Activated CD4-positive, alpha-beta memory T cell treated with anti-CD3 and anti-CD28 coated beads for 36 hours (primary cell): ENCODE results near the gene NRAP. TPM values are rescaled to one million over a fixed set of nuclear protein-coding genes. Genes with fewer than 3 reads are reported as not detected.

Experiments used
- CTCF ChIA-PET: fragments of 350-600 bp; sonication (Branson Sonifier 250); formaldehyde crosslinking; loops from one replicate; lab custom pipeline; 2021; ENCODE audit warnings: antibody characterized with exemption, inconsistent platforms; lab: Charles Lee
- POLR2A ChIA-PET: fragments of 350-600 bp; sonication (Branson Sonifier 250); formaldehyde crosslinking; loops from one replicate; lab custom pipeline; 2021; ENCODE audit warnings: antibody characterized with exemption; lab: Charles Lee
- DNase-seq: peaks from one replicate; pipeline ENCODE4 v3.0.0-alpha.2; 2020
- H3K27ac Mint-ChIP-seq: one replicate; pipeline ENCODE4 v1.8.0; 2021; ENCODE audit warnings: mixed read lengths
- H3K27me3 Mint-ChIP-seq: one replicate; pipeline ENCODE4 v1.8.0; 2021; ENCODE audit warnings: mixed read lengths
- H3K36me3 Mint-ChIP-seq: one replicate; pipeline ENCODE4 v1.8.0; 2021; ENCODE audit warnings: mixed read lengths
- H3K4me1 Mint-ChIP-seq: one replicate; pipeline ENCODE4 v1.8.0; 2021; ENCODE audit warnings: low read depth, mixed read lengths
- H3K4me3 Mint-ChIP-seq: one replicate; pipeline ENCODE4 v1.8.0; 2021; ENCODE audit warnings: mild to moderate bottlenecking, mixed read lengths
- H3K9me3 Mint-ChIP-seq: one replicate; pipeline ENCODE4 v1.8.0; 2021; ENCODE audit warnings: mixed read lengths
- intact Hi-C: fragments of 100-400 bp; cut with micrococcal nuclease; formaldehyde crosslinking; loops from one replicate; pipeline ENCODE4 v1.15.1; 2023
- total RNA-seq, 2 experiments: library from RNA; stranded (reverse); gene quantifications; one replicate each; pipeline ENCODE4 v1.2.3, GENCODE V29; 2021

Gene NRAP
- total RNA-seq, 2 experiments from 2014 or later = not detected

DNA sequence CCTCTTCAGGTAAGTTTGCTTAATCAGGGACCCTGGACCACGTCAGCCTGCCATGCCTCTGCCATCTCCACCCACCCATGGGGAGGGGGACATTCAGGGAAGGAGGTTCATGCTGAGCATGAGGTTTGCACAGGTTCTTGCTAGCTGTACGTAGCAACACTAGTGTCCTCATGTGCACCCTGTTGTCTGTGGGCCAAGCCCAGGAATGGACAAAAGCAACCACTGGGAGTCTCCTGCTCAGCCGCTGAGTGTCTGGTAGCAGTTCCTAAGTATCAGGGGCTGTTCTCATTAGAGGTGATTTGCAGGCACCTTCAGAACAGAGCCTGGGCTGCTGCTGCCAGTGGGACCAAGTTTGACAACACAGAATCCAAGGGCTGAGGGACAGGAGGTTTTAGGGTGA is 33.8 kb upstream of the NRAP start:
- Mint-ChIP-seq H3K9me3 (peaks cover 15% of the 10 kb centered on the region), H3K4me1 (no peaks in the 10 kb centered on the region), H3K27ac (no peak overlapping the region), H3K27me3 (no peaks in the 10 kb centered on the region), H3K36me3 (peaks cover 36% of the 10 kb centered on the region), H3K4me3 (no peak overlapping the region)
- POLR2A ChIA-PET = no interaction called here
- CTCF ChIA-PET = no interaction called here
- intact Hi-C loops = no loop called here
- no peak for DNase-seq

DNA sequence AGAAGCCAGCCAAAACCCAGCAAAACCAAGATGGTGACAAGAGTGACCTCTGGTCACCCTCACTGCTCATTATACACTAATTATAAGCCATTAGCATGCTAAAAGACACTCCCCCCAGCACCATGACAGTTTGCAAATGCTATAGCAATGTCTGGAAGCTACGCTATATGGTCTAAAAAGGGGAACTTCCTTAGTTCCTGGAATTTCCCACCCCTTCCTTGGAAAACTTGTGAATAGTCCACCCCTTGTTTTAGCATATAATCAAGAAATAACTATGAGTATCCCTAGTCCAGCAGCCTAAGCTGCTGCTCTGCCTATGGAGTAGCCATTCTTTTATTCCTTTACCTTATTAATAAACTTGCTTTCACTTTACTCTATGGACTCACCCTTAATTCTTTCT is 31.9 kb upstream of the NRAP start:
- ChIA-PET CTCF (interaction anchor here (1.0 kb wide), 1 partner anchor 9 kb away, joined by 3 read pairs; no protein-coding TSS in a partner anchor), POLR2A (interaction anchor here (1.3 kb wide), 1 partner anchor 9 kb away, joined by 3 read pairs; no protein-coding TSS in a partner anchor)
- Mint-ChIP-seq H3K27ac (no peak overlapping the region), H3K9me3 (peaks cover 26% of the 10 kb centered on the region), H3K27me3 (no peaks in the 10 kb centered on the region), H3K36me3 (peaks cover 46% of the 10 kb centered on the region), H3K4me3 (no peak overlapping the region), H3K4me1 (peaks cover under 1% of the 10 kb centered on the region)
- no peak for DNase-seq
- intact Hi-C loops = no loop called here

DNA sequence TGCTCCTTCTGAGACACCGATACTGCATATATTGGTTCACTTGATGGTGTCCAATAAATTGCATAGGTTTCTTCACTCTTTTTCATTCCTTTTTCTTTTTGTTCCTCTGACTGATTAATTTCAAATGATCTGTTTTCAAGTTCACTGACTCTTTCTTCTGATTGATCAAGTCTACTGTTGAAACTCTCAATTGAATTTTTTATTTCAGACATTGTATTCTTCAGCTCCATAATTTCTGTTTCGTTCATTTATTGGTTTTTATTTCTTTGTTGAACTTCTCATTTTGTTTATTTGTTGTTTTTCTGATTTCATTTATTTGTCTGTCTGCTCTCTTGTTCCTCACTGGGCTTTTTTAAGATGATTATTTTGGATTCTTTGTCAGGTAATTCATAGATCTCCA is 29.5 kb upstream of the NRAP start:
- DNase-seq = no peak
- ChIA-PET POLR2A (no interaction called here), CTCF (no interaction called here)
- intact Hi-C loops = no loop called here
- H3K4me1 Mint-ChIP-seq = peaks cover 21% of the 10 kb centered on the region
- H3K9me3 Mint-ChIP-seq = peaks cover 30% of the 10 kb centered on the region
- no peak overlapping the region for H3K27ac Mint-ChIP-seq
- peaks cover 50% of the 10 kb centered on the region for H3K36me3 Mint-ChIP-seq
- H3K27me3 Mint-ChIP-seq = no peaks in the 10 kb centered on the region
- no peak overlapping the region for H3K4me3 Mint-ChIP-seq

DNA sequence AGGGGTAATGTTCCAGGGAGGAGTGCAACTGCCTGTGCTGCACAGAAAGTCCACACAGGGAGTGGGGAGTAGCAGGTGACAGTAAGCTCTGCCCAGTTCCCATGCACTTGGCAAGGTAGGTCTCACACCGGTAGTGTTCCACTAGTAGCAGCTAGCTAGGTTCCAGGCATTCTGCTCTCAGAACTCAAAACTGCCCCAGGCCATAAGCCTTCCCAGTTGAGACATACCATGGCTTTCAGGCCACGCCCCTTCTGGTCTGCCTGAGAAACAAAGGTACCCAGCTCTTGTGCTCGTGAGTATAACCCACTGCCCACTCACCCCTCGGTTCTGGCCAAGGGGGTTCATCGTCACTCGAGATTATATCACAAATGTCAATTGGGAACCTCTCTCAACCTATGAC is 28.4 kb upstream of the NRAP start:
- intact Hi-C loops = no loop called here
- ChIA-PET POLR2A (no interaction called here), CTCF (no interaction called here)
- Mint-ChIP-seq H3K27ac (no peak overlapping the region), H3K4me1 (peaks cover 27% of the 10 kb centered on the region), H3K27me3 (no peaks in the 10 kb centered on the region), H3K9me3 (peaks cover 40% of the 10 kb centered on the region), H3K36me3 (peaks cover 54% of the 10 kb centered on the region), H3K4me3 (no peak overlapping the region)
- no peak for DNase-seq

DNA sequence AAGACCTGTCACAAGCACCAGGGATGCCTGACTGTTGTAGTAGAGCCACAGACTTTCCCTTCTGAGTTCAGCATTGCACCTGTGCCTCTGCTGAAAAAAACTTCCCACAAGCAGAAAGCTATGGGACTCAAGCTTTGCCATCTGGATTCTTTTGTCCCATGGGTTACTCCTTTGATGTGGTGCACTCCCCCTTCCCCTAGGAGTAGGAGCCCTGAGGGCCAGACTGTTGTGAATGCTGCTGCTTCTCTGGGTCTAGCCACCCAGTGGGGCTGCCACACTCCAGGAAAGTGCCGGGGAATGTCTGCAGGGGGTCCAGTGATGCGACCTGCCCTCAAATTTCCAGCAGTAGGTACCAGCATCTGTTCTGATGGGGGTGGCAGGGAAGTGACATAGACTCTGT is 27.5 kb upstream of the NRAP start:
- no peak for DNase-seq
- Mint-ChIP-seq H3K27ac (no peak overlapping the region), H3K9me3 (peaks cover 45% of the 10 kb centered on the region), H3K4me1 (peaks cover 27% of the 10 kb centered on the region), H3K36me3 (peaks cover 59% of the 10 kb centered on the region), H3K27me3 (no peaks in the 10 kb centered on the region), H3K4me3 (no peak overlapping the region)
- ChIA-PET POLR2A (no interaction called here), CTCF (interaction anchor here (0.8 to 1.3 kb wide), 3 partner anchors 11 to 13 kb away, joined by 3 to 5 read pairs (median 3); no protein-coding TSS in a partner anchor)
- intact Hi-C loops = no loop called here

DNA sequence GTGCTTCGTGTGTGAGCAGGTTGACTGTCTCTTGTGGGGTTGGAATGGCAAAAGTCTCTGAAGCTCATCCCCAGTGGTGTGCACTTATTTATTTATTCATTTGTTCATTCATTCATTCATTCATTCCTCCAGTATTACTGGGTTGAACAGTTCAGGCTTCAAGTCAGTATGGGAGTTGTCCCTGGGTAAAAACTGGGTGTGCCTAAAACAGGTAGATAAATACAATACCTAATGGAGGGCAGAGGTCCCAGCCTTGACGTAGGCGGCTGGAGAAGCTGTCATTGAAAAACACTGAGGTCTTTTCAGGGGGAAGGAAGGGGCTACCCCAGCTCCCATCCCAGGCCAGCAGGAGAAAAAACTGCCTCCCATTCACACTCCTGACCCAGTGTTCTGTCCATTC is 26.9 kb upstream of the NRAP start:
- DNase-seq = no peak
- CTCF ChIA-PET = interaction anchor here (0.7 to 1.3 kb wide), 2 partner anchors 14 to 96 kb away, joined by 3 to 5 read pairs; no protein-coding TSS in a partner anchor
- Mint-ChIP-seq H3K9me3 (peaks cover 51% of the 10 kb centered on the region), H3K4me1 (peaks cover 27% of the 10 kb centered on the region), H3K27me3 (no peaks in the 10 kb centered on the region), H3K4me3 (no peak overlapping the region), H3K27ac (no peak overlapping the region), H3K36me3 (peaks cover 61% of the 10 kb centered on the region)
- intact Hi-C loops = no loop called here
- POLR2A ChIA-PET = no interaction called here

DNA sequence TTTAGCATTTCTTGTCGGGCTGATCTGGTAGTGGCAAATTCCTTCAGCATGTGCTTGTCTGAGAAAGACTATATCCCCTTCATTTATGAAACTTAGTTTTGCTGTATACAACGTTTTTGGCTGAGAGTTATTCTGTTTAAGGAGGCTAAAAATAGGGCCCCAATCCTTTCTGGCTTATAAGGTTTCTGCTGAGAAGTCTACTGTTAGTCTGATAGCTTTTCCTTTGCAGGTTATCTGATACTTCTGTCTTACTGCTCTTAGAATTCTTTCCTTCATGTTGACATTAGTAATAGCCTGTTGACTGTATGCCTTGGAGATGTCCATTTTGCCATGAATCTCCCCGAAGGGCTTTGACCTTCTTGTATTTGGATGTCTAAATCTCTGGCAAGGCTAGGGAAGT is 25.7 kb upstream of the NRAP start:
- peaks cover 31% of the 10 kb centered on the region for H3K4me1 Mint-ChIP-seq
- H3K9me3 Mint-ChIP-seq = peaks cover 61% of the 10 kb centered on the region
- no peak for DNase-seq
- intact Hi-C loops = loop anchor here (10.0 kb wide), 3 partner anchors 1135 to 1305 kb away; partner anchors contain the start of gene FHIP2A
- ChIA-PET CTCF (interaction anchor here (0.8 kb wide), 1 partner anchor 10 kb away, joined by 3 read pairs; the partner anchor contains the start of gene CASP7), POLR2A (no interaction called here)
- peaks cover 68% of the 10 kb centered on the region for H3K36me3 Mint-ChIP-seq
- H3K27me3 Mint-ChIP-seq = no peaks in the 10 kb centered on the region
- H3K27ac Mint-ChIP-seq = no peak overlapping the region
- H3K4me3 Mint-ChIP-seq = no peak overlapping the region

DNA sequence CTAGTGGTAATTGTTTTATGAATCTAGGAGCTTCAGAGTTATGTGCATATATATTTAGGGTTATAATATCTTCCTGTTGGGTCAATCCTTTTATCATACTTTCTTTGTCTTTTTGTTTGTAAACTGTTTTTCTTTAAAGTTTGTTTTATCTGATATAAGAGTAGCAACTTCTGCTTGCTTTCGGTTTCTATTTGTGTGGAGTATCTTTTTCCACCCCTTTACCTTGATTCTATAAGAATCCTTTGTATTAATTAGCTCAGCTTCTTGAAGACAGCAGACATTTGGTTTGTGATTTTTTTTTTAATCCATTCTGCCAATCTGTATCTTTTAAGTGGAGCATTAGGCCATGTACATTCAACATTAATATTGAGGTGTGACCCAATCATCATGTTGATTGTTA is 25.2 kb upstream of the NRAP start:
- POLR2A ChIA-PET = no interaction called here
- intact Hi-C loops = loop anchor here (10.0 kb wide), 3 partner anchors 1136 to 1304 kb away; partner anchors contain the start of gene FHIP2A
- Mint-ChIP-seq H3K4me1 (peaks cover 35% of the 10 kb centered on the region), H3K36me3 (peaks cover 68% of the 10 kb centered on the region), H3K27me3 (no peaks in the 10 kb centered on the region), H3K27ac (no peak overlapping the region), H3K9me3 (peaks cover 65% of the 10 kb centered on the region), H3K4me3 (no peak overlapping the region)
- no peak for DNase-seq
- CTCF ChIA-PET = interaction anchor here (0.8 kb wide), 1 partner anchor 10 kb away, joined by 3 read pairs; the partner anchor contains the start of gene CASP7

DNA sequence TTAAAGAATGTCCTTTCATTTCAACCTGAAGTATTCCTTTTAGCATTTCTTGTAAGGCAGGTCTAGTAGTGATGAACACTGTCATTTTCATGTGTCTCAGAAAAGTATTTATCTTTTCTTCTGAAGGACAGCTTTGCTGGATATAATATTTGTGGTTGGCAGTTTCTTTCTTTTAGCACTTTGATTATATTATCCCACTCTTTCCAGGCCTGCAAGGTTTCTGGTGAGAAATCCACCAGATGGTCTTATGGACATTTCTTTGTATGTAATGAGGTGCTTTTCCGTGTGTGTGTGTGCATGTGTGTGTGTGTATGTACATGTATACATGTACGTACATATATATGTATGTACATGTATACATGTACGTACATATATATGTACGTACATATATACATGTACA is 23.2 kb upstream of the NRAP start:
- intact Hi-C loops = loop anchor here (10.0 kb wide), 3 partner anchors 1138 to 1302 kb away; partner anchors contain the start of gene FHIP2A
- no peak overlapping the region for H3K27ac Mint-ChIP-seq
- peaks cover 48% of the 10 kb centered on the region for H3K4me1 Mint-ChIP-seq
- POLR2A ChIA-PET = interaction anchor here (1.4 kb wide), 1 partner anchor 8 kb away, joined by 3 read pairs; no protein-coding TSS in a partner anchor
- H3K9me3 Mint-ChIP-seq = peaks cover 52% of the 10 kb centered on the region
- CTCF ChIA-PET = interaction anchor here (0.8 kb wide), 1 partner anchor 18 kb away, joined by 3 read pairs; no protein-coding TSS in a partner anchor
- DNase-seq = no peak
- H3K36me3 Mint-ChIP-seq = peaks cover 61% of the 10 kb centered on the region
- no peaks in the 10 kb centered on the region for H3K27me3 Mint-ChIP-seq
- H3K4me3 Mint-ChIP-seq = no peak overlapping the region

DNA sequence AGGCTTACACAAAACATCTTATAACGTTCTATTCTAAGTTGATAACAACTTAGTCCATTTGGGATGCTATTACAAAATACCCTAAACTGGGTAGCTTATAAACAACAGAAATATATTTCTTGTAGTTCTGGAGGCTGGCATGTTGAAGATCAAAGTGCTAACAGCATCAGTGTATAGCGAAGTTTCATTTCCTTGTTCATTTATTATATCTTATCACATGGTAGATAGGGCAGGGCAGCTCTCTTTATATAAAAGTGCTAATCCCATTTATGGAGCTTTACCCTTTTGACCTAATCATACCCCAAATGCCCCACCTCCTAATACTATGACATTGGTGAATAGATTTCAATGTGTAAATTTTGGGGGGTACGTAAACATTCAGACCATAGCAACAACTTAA is 22.2 kb upstream of the NRAP start:
- peaks cover 54% of the 10 kb centered on the region for H3K36me3 Mint-ChIP-seq
- CTCF ChIA-PET = interaction anchor here (1.2 kb wide), 1 partner anchor 16 kb away, joined by 3 read pairs; no protein-coding TSS in a partner anchor

DNA sequence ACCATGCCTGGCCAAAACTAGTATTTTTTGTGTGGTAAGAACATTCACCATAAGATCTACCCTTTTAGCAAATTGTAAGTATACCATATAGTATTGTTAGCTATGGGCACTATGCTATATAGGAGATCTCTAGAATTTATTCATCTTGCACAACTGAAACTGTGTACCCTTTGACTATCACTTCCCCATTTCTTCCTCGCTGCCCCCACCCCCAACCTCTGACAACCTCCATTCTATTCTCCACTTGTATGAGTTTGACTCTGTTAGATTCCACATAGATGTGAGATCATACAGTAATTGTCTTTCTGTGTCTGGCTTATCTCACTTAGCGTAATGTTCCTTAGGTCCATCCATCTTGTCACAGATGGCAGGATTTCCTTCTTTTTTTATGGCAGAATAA is 19.5 kb upstream of the NRAP start:
- H3K4me1 Mint-ChIP-seq = peaks cover 52% of the 10 kb centered on the region
- no peak overlapping the region for H3K27ac Mint-ChIP-seq
- H3K27me3 Mint-ChIP-seq = no peaks in the 10 kb centered on the region
- H3K36me3 Mint-ChIP-seq = peaks cover 42% of the 10 kb centered on the region
- no peak for DNase-seq
- H3K4me3 Mint-ChIP-seq = no peak overlapping the region
- intact Hi-C loops = loop anchor here (5.0 to 10.0 kb wide), 4 partner anchors 844 to 1298 kb away; partner anchors contain the start of gene FHIP2A
- peaks cover 40% of the 10 kb centered on the region for H3K9me3 Mint-ChIP-seq
- ChIA-PET CTCF (interaction anchor here (1.3 kb wide), 1 partner anchor 22 kb away, joined by 3 read pairs; no protein-coding TSS in a partner anchor), POLR2A (no interaction called here)

More for the DNA sequence above, 22.2 kb upstream of the NRAP start:
- no peak overlapping the region for H3K27ac Mint-ChIP-seq
- DNase-seq = no peak
- H3K4me3 Mint-ChIP-seq = no peak overlapping the region
- intact Hi-C loops = loop anchor here (10.0 kb wide), 3 partner anchors 1139 to 1301 kb away; partner anchors contain the start of gene FHIP2A
- H3K9me3 Mint-ChIP-seq = peaks cover 45% of the 10 kb centered on the region
- H3K4me1 Mint-ChIP-seq = peaks cover 58% of the 10 kb centered on the region
- POLR2A ChIA-PET = interaction anchor here (1.4 kb wide), 1 partner anchor 9 kb away, joined by 3 read pairs; no protein-coding TSS in a partner anchor
- H3K27me3 Mint-ChIP-seq = no peaks in the 10 kb centered on the region
